Measurements from ENCODE around the gene COL4A2. TPM values are rescaled to one million over a fixed set of nuclear protein-coding genes. Genes with fewer than 3 reads are reported as not detected.

The COL4A2 gene
- total RNA-seq, 4 donors from 2014 or later = 43.0 to 72.7 (median 53.5) TPM

DNA sequence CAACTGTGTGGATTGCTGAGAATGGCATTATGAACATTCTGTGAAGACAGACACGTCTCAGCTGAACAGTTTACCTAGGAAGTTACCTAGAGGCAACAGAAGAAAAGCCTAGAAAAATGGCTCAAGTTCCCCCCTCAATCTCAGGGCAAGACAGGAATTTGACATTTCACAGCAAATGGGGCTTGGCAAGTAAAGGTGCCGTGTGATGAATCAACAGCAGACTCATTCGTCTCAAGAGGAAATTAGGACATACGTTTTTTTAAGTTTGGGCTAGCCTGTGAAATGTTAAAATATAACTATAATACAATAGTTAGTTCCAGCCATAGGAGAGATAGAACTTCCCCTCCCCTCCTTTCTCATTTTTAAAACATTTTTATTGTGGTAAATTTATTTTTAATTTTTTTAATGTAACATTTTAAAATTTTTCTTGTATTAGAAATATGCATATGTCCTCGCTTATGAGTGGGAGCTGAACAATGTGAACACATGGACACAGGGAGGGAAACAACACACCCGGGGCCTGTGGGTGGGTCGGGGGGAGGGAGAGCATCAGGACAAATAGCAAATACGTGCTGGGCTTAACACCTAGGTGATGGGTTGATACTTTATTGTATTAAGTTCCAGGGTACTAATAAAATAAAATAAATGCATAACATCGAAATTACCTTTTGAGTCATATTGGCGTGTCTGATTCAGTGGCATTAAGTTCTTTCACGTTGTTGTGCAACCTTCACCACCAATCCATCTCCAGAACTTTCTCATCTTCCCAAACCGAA, 116.0 kb downstream of the COL4A2 start:
- H3K4me3 ChIP-seq = no peak overlapping the region
- WGBS = 73% methylated on average over 12 of the region's 12 CpGs
- H3K4me1 ChIP-seq = no peaks in the 10 kb centered on the region
- no peaks in the 10 kb centered on the region for H3K9me3 ChIP-seq
- peaks cover 3% of the 10 kb centered on the region for H3K27me3 ChIP-seq
- DNase-seq (ENCODE audit: low spot score in 2 of 2) = no peak
- no peaks in the 10 kb centered on the region for H3K36me3 ChIP-seq
- TF ChIP-seq POLR2AphosphoS5 (IDR thresholded peaks at IDR 0.05) (no peak), POLR2A (IDR thresholded peaks at IDR 0.05) (no peak)
- no peak overlapping the region for H3K27ac ChIP-seq

DNA sequence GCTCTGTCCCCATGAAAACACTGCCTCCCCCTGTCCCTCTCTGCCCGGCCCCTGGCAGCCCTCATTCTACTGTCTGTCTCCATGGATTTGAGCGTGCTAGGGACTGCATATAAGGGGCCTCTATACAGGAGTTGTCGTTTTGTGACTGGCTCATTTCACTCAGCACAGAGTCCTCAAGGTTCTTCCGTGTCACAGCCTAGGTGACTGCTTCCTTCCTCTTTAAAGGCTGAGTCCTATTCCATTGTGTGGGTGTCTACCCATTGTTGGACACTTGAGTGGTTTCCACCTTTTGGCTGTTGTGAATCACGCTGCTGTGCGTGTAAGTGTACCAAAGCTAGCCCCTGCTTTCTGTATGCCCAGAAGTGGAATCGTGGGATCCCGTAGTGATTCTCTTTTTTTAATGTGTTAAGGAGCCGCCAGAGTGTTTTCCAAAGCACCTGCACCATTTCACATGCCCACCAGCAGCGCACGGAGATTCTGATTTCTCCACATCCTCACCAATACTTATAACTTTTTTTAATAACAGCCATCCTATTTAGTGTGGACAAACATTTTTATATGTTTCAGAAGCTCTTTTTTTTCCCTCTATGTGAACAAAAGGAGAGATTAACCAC, 116.7 kb downstream of the COL4A2 start:
- Histone ChIP-seq H3K4me1 (no peaks in the 10 kb centered on the region), H3K4me3 (no peak overlapping the region), H3K27ac (no peak overlapping the region), H3K27me3 (peaks cover 3% of the 10 kb centered on the region), H3K9me3 (no peaks in the 10 kb centered on the region), H3K36me3 (peaks cover 5% of the 10 kb centered on the region)
- no peak for DNase-seq (ENCODE audit: low spot score in 2 of 2)
- 89% methylated on average over 11 of the region's 11 CpGs for WGBS
- TF ChIP-seq POLR2AphosphoS5 (IDR thresholded peaks at IDR 0.05) = no peak

DNA sequence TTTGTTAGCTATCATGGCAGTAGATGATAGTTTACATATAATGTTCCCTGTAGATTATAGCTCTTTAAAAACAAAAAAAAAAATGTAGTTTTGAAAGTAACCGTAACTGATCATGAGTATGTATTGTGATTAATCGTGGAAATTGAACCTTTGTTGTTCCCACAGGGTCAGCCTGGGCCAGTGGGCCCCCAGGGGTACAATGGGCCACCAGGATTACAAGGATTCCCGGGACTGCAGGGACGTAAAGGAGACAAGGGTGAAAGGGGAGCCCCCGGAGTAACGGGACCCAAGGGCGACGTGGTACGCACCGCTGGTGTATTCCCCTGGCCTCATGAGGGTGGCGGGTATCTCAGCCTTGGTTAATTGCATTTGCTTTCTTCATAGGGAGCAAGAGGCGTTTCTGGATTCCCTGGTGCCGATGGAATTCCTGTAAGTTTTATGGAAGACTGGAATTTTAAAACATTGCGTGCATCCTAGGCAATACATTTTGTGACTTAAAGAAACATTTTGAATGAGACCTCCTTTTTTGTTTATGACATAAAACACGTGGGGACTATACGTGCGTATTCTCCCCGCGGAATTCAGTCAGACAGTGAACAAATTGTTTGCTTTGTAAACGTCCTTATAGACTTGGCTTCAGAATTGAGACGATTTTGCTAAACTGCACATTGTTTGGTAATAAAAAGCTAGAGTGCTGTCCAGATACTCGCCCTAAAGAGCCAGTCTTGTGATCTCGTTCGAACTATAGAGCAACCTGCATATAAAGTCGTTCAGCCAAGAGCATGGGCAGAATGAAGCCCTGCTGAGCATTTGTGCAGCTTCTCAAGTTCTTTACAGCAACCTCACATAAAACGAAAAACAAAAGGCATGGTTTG, 117.7 kb downstream of the COL4A2 start:
- no peaks in the 10 kb centered on the region for H3K9me3 ChIP-seq
- H3K4me3 ChIP-seq = no peak overlapping the region
- no peak overlapping the region for H3K27ac ChIP-seq
- DNase-seq (ENCODE audit: low spot score in 2 of 2) = no peak
- no peaks in the 10 kb centered on the region for H3K4me1 ChIP-seq
- H3K36me3 ChIP-seq = peaks cover 5% of the 10 kb centered on the region
- TF ChIP-seq EP300 (IDR thresholded peaks at IDR 0.05) = no peak
- no peak for TF ChIP-seq POLR2A (IDR thresholded peaks at IDR 0.05)
- no peak for TF ChIP-seq POLR2AphosphoS5 (IDR thresholded peaks at IDR 0.05)
- TF ChIP-seq, protein P1, sequence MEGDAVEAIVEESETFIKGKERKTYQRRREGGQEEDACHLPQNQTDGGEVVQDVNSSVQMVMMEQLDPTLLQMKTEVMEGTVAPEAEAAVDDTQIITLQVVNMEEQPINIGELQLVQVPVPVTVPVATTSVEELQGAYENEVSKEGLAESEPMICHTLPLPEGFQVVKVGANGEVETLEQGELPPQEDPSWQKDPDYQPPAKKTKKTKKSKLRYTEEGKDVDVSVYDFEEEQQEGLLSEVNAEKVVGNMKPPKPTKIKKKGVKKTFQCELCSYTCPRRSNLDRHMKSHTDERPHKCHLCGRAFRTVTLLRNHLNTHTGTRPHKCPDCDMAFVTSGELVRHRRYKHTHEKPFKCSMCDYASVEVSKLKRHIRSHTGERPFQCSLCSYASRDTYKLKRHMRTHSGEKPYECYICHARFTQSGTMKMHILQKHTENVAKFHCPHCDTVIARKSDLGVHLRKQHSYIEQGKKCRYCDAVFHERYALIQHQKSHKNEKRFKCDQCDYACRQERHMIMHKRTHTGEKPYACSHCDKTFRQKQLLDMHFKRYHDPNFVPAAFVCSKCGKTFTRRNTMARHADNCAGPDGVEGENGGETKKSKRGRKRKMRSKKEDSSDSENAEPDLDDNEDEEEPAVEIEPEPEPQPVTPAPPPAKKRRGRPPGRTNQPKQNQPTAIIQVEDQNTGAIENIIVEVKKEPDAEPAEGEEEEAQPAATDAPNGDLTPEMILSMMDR (IDR thresholded peaks at IDR 0.05) = no peak
- peaks cover 3% of the 10 kb centered on the region for H3K27me3 ChIP-seq
- WGBS = 82% methylated on average over 26 of the region's 26 CpGs

DNA sequence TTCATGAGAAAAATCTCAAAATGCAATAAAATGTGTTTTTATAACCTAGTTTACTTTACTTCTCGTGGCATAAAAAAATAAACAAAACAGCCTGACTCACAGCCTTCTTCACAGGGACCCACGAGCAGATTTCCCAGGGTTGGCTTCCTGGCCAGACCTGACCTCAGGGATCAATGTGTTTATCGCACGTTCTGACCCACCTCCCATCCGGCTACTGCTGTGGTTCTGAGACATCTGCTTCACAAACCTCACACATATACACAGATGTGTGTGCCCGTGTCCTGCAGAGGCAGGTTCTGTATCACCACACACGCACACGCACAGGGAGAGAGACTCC, 118.3 kb downstream of the COL4A2 start:
- Histone ChIP-seq H3K9me3 (no peaks in the 10 kb centered on the region), H3K36me3 (peaks cover 5% of the 10 kb centered on the region), H3K4me1 (no peaks in the 10 kb centered on the region), H3K4me3 (no peak overlapping the region), H3K27ac (no peak overlapping the region), H3K27me3 (peaks cover 3% of the 10 kb centered on the region)
- 85% methylated on average over 8 of the region's 8 CpGs for WGBS
- DNase-seq (ENCODE audit: low spot score in 2 of 2) = no peak
- TF ChIP-seq POLR2A (IDR thresholded peaks at IDR 0.05) (no peak), POLR2AphosphoS5 (IDR thresholded peaks at IDR 0.05) (no peak), EP300 (IDR thresholded peaks at IDR 0.05) (no peak)
- TF ChIP-seq, protein P1 (IDR thresholded peaks at IDR 0.05) = no peak

DNA sequence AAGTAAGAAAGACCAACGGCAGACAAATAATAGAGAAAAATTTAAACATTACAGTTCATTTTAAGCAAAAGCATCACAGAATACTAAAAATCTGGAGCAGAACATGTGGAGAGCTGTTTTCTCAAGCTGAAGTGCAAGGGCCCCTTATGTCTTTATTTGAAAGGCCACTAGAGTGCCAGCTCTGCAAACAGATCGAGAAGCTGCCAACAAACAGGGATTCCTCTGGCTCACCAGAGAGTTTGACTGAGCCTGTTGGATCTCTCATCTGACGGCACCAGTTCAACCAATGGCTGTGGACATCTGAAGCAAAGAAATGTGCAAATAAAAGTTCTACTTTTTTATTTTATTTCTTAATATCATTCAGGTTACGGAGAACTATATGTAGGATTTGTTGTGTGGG, 119.7 kb downstream of the COL4A2 start:
- no peak overlapping the region for H3K27ac ChIP-seq

More for the DNA sequence above, 119.7 kb downstream of the COL4A2 start:
- no peak for TF ChIP-seq POLR2A (IDR thresholded peaks at IDR 0.05)
- TF ChIP-seq, protein P1 (IDR thresholded peaks at IDR 0.05) = no peak
- TF ChIP-seq EP300 (IDR thresholded peaks at IDR 0.05) = no peak
- TF ChIP-seq POLR2AphosphoS5 (IDR thresholded peaks at IDR 0.05) = no peak
- 78% methylated on average over 4 of the region's 4 CpGs for WGBS
- H3K27me3 ChIP-seq = peaks cover 3% of the 10 kb centered on the region
- peaks cover 5% of the 10 kb centered on the region for H3K36me3 ChIP-seq
- H3K4me1 ChIP-seq = no peaks in the 10 kb centered on the region
- H3K4me3 ChIP-seq = no peak overlapping the region
- no peaks in the 10 kb centered on the region for H3K9me3 ChIP-seq
- no peak for DNase-seq (ENCODE audit: low spot score in 2 of 2)

All from suprapubic skin (tissue), 4 donors.